H7 (cell line): ENCODE results near the gene HKDC1. TPM values are rescaled to one million over a fixed set of nuclear protein-coding genes. Genes with fewer than 3 reads are reported as not detected.
"Not testable (repeated sequence)": the region's sequence is repeated elsewhere in the genome, so short reads cannot be mapped to it uniquely, and the experiment has no call there.

Experiments
- DNase-seq: peaks from one replicate; pipeline ENCODE4 v3.0.0; 2012
- H3K27me3 ChIP-seq: 2 replicates; pipeline ENCODE4 v1.6.0; 2011; ENCODE audit warnings: mild to moderate bottlenecking, low read length; ENCODE audit not compliant: control insufficient read depth, insufficient read depth
- H3K36me3 ChIP-seq: replicated peaks from 2 replicates; pipeline ENCODE4 v1.5.1; 2011; ENCODE audit warnings: low read length; ENCODE audit not compliant: control insufficient read depth, insufficient read depth
- H3K4me3 ChIP-seq: 2 replicates; pipeline ENCODE4 v1.5.1; 2011; ENCODE audit warnings: low read depth, mild to moderate bottlenecking, control low read depth, low read length, moderate library complexity; ENCODE audit not compliant: insufficient read depth
- total RNA-seq: library from RNA; depleted of rRNA; stranded (reverse); fragments of >200 nt; shearing (Covaris generic); gene quantifications from 2 replicates; pipeline ENCODE4 v1.2.3, GENCODE V29; 2014; rRNA removed

HKDC1 gene
- total RNA-seq, 1 experiment from 2014 or later = 0.03 TPM

DNA sequence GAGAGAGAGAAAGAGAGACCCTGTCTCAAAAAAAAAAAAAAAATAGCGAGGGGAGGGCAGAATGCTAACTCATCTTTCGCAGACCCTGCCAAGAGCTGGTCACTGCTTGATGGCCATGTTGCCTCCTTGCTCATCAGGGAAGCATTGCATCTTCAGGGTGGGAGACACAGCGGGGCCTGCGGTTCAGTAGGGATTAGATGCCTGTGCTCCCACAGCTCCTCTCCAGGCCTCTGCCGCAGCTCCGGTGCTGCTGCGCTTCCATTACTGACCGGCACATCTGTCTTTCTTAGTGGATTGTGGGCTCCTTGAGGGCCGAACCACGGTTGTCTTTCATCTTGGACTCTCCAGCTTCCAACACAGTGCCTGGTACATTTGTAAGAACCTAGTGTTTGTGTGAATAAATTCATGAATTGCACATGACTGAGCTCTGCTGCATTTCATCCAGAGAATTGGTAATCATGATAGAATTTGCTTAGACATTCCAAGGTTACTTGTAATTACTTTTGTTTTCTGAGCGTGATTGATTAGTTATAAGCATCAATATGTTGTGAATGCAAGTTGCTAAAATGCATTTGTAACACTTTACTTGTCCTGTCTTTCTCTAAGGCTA lies 75.0 kb downstream of the HKDC1 start:
- Histone ChIP-seq H3K27me3 (no peaks in the 10 kb centered on the region), H3K4me3 (no peak overlapping the region), H3K36me3 (no peaks in the 10 kb centered on the region)
- no peak for DNase-seq

GRCh38 chr10:69303632-69304051 lies 83.5 kb downstream of the HKDC1 start:
- H3K4me3 ChIP-seq = no peak overlapping the region

GRCh38 chr10:69306421-69306820 lies 86.3 kb downstream of the HKDC1 start:
- H3K4me3 ChIP-seq = no peak overlapping the region
- no peak for DNase-seq
- no peaks in the 10 kb centered on the region for H3K36me3 ChIP-seq
- no peaks in the 10 kb centered on the region for H3K27me3 ChIP-seq

More at GRCh38 chr10:69303632-69304051, 83.5 kb downstream of the HKDC1 start:
- Histone ChIP-seq H3K27me3 (no peaks in the 10 kb centered on the region), H3K36me3 (no peaks in the 10 kb centered on the region)
- DNase-seq = no peak

GRCh38 chr10:69307434-69307833 lies 87.3 kb downstream of the HKDC1 start:
- no peaks in the 10 kb centered on the region for H3K36me3 ChIP-seq
- DNase-seq = no peak
- no peak overlapping the region for H3K4me3 ChIP-seq
- no peaks in the 10 kb centered on the region for H3K27me3 ChIP-seq

- not testable (repeated sequence) for H3K36me3 ChIP-seq, H3K27me3 ChIP-seq, H3K4me3 ChIP-seq, DNase-seq
Measured at GRCh38 chr10:69308304-69308703, 88.2 kb downstream of the HKDC1 start.

DNA sequence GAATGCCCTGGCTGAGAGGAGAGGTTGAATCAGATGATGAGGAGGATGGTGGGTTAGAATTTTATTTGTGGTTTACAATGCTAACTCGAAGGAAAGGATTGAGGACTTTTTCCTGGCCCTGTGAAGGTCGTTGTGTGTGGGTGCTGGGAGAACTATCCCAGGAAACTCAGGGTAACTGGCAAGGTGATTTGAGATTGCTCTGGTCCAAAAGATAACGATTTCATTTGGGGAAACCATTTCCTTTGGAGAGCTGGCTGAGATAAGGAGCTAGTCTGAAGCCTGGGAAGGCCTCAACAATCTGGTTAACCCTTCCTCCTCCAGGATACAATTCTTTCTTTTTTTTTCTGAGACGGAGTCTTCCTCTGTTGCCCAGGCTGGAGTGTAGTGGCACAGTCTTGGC lies 91.2 kb downstream of the HKDC1 start:
- peak; percentile 6 for DNase-seq
- no peaks in the 10 kb centered on the region for H3K27me3 ChIP-seq
- no peaks in the 10 kb centered on the region for H3K36me3 ChIP-seq
- no peak overlapping the region for H3K4me3 ChIP-seq

DNA sequence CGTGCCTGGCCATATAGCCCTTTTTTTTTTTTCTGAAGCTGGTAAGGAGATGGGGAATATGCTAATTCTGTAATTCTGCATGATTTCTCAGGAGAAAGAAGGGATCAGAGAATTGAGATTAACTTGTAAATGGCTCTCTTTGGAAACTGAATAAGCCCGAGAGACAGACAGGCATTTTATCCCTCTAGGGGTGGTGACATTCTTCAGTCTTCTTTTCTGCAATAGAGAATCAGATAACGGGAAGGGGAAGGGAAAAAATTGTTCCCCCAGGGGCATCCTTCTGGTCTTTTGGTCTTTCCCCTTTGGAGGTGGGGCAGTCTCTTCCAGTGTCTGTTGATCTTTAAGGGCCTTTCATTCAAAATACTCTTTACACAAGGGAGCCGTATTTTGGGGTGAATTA lies 92.4 kb downstream of the HKDC1 start:
- Histone ChIP-seq H3K36me3 (no peaks in the 10 kb centered on the region), H3K4me3 (no peak overlapping the region), H3K27me3 (no peaks in the 10 kb centered on the region)
- peak; percentile 41 for DNase-seq

DNA sequence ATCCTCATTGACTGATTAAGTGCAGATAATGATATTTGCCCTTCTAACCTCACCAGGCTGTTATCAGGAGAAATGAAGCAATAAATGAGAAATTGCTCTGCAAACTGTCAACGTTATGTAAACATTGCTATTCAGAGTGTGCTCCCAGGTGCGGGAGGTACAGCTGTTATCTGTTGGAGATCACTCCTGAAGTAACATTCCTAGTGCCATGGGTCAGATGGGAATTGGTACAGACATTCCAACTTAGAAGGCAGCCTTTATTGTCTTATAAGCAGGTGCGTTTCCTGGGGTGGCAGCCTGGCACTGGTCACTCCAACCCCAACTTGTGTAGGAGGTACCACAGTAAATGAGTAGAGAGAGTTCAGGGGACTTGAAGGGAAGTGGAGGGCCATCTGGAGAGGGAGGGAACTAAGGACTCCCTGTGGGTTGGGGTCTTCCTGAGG lies 95.0 kb downstream of the HKDC1 start:
- peak; percentile 6 for DNase-seq
- H3K4me3 ChIP-seq = no peak overlapping the region
- H3K27me3 ChIP-seq = no peaks in the 10 kb centered on the region
- no peaks in the 10 kb centered on the region for H3K36me3 ChIP-seq

GRCh38 chr10:69315610-69316312 lies 95.6 kb downstream of the HKDC1 start:
- no peak for DNase-seq
- no peaks in the 10 kb centered on the region for H3K27me3 ChIP-seq
- no peaks in the 10 kb centered on the region for H3K36me3 ChIP-seq

DNA sequence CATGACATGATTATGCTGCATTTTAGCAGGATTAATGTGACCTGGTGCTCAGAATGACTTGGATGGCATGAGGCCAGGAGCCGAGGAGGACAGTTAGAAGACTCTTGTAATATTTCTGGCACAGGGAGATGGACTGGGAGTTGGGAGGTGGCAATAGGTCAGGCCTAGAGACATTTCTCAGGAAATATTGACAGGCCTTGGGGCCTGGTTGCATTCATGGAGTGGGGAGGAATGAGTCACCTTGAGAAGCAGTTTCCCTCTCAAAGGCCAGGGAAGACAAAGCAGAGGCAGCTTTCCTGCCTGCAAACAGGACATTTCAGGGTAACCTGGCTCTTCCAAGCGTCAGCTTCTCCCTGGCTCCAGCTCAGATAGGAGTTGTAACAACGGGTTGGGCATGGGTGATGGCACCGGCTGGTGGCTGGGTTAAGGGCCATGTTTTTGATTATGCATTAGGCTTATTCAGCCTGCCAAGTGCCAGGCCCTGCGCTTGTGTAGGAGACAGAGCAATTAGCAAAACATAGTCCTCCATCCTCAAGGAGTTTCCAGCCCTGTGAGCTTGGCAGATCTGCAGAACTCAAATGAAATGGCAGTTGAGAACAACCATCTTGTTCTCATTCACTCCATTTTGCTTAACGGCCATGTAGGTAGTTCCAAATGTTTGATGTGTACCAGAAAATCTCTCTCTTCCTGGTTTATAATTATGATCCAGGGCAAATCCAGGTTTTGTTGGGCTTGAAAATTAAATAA lies 96.4 kb downstream of the HKDC1 start:
- peak; percentile 16 for DNase-seq
- H3K27me3 ChIP-seq = no peaks in the 10 kb centered on the region
- H3K4me3 ChIP-seq = no peak overlapping the region

More at GRCh38 chr10:69315610-69316312, 95.6 kb downstream of the HKDC1 start:
- H3K4me3 ChIP-seq = no peak overlapping the region

More for the DNA sequence above, 96.4 kb downstream of the HKDC1 start:
- no peaks in the 10 kb centered on the region for H3K36me3 ChIP-seq

Other genes with a start within 250 kb of the HKDC1 start
- gene KIFBP, start 231.5 kb upstream of the HKDC1 start, total RNA-seq = 38.2 and 41.4 TPM in 2 replicates
- gene SRGN, start 132.2 kb upstream of the HKDC1 start, total RNA-seq = not detected in 2 replicates
- gene VPS26A, start 96.2 kb upstream of the HKDC1 start, total RNA-seq = 12.4 and 14.9 TPM in 2 replicates
- 38.7 and 45.1 TPM in 2 replicates for gene SUPV3L1, start 40.1 kb upstream of the HKDC1 start, total RNA-seq
- 110 and 114 TPM in 2 replicates for gene HK1, start 58.2 kb downstream of the HKDC1 start, total RNA-seq
- gene TACR2, start 196.6 kb downstream of the HKDC1 start, total RNA-seq = 0.48 TPM in 1 of 2 replicates, not detected in the other
- 5.0 and 6.5 TPM in 2 replicates for gene TSPAN15, start 231.1 kb downstream of the HKDC1 start, total RNA-seq